Measurements from ENCODE around the gene TBX2. TPM values are rescaled to one million over a fixed set of nuclear protein-coding genes. Genes with fewer than 3 reads are reported as not detected.

TBX2 gene
- total and polyA plus RNA-seq, 9 of the 15 experiments (the other 6 are each of a cell fraction or from before 2014, with no cell fraction given): 0.18 TPM; not detected in 8

- no peak overlapping the region for H2AFZ ChIP-seq (ENCODE audit: low read depth, low read length)
- in situ Hi-C loops (cut with MboI) (no loop called here), intact Hi-C loops (cut with micrococcal nuclease) (loop anchor here (5.0 kb wide), 1 partner anchor 668 kb away; no protein-coding TSS in a partner anchor)
- DNase-seq (ENCODE audit: extremely low read depth in 1 of 4, low spot score in 3 of 4): no peak
- no peak for FAIRE-seq
- peaks cover 0 to 43% of the 10 kb centered on the region in 2 experiments; a peak in 3 of 5 replicates for H3K27me3 ChIP-seq (ENCODE audit: control insufficient read depth in 2 of 2, insufficient read depth in 2 of 2, low read length in 2 of 2)
- ATAC-seq: no peak
- 19% methylated on average over 11 of the region's 11 CpGs for WGBS (ENCODE audit: insufficient coverage, low coverage, missing lambda C conversion rate)
- H3K9me1 ChIP-seq (ENCODE audit: control insufficient read depth, insufficient read depth, low read length): no peaks in the 10 kb centered on the region
- H3K9me3 ChIP-seq (replicated peaks; ENCODE audit: control insufficient read depth, insufficient read depth, low read depth, low read length): no peaks in the 10 kb centered on the region
- H3K4me1 ChIP-seq (replicated peaks in 1 of 2; ENCODE audit: control insufficient read depth in 2 of 2, insufficient read depth in 2 of 2, low read length in 2 of 2): peaks cover 0 to 10% of the 10 kb centered on the region in 2 experiments; a peak in 2 of 5 replicates
- no TSS peak for BruUV-seq (replicated peaks)
- H3K79me2 ChIP-seq (ENCODE audit: control insufficient read depth, insufficient read depth, low read length): no peaks in the 10 kb centered on the region
- H3K9ac ChIP-seq (ENCODE audit: insufficient read depth in 1 of 2, low read depth in 2 of 2, low read length in 2 of 2): no peak overlapping the region
- H3K36me3 ChIP-seq (ENCODE audit: control insufficient read depth, insufficient read depth, low read length): no peaks in the 10 kb centered on the region
- POLR2A ChIA-PET: no interaction called here
- peaks cover 13% of the 10 kb centered on the region; the same call in 1 of the 2 replicates for H4K20me1 ChIP-seq (replicated peaks; ENCODE audit: control insufficient read depth, insufficient read depth, low read length)
- no peak overlapping the region for H3K27ac ChIP-seq (ENCODE audit: extremely low read depth, low read depth, low read length)
- no peak for TF ChIP-seq CUX1 (CRISPR knock-in tag; IDR thresholded peaks at IDR 0.05)
- TF ChIP-seq ZBTB11 (CRISPR knock-in tag; IDR thresholded peaks at IDR 0.05): peak in 1 of 3 experiments; percentile 13; a peak in 1 of 6 replicates
- no peak overlapping the region for H3K4me3 ChIP-seq
- CTCF ChIA-PET (ENCODE audit: low intra/inter-chr PET ratio): interaction anchor here (1.0 to 2.1 kb wide), 2 partner anchors 418 to 669 kb away, joined by 4 to 9 read pairs; no protein-coding TSS in a partner anchor
- H3K4me2 ChIP-seq (ENCODE audit: insufficient read depth, low read length): no peak overlapping the region
Measured at GRCh38 chr17:61390479-61390791, 9.2 kb upstream of the TBX2 start.
